Endometrium (tissue), 2 donors: Measurements from ENCODE around the gene GOLT1B.

Experiments
- FAIRE-seq: peaks from 2 replicates; lab custom pipeline; 2012; peaks lifted over from hg19 to GRCh38; lab: Jason Lieb, UNC
- donor health status: control.
- donor health status: control.

GOLT1B gene

GRCh38 chr12:21523148-21523547 lies 21.6 kb downstream of the GOLT1B start:
- no peak for FAIRE-seq

- no peak for FAIRE-seq
These were observed 24.5 kb downstream of the GOLT1B start, which contains the start of gene SPX for GRCh38 chr12:21526053-21526452. Gene SPX, plus strand, starts transcription at chr12:21526296. Its CDS starts 177 bp downstream, at chr12:21526473.

GRCh38 chr12:21526721-21527345 lies 25.2 kb downstream of the GOLT1B start:
- no peak for FAIRE-seq

GRCh38 chr12:21527451-21528180 lies 26.0 kb downstream of the GOLT1B start:
- FAIRE-seq: no peak

GRCh38 chr12:21528953-21529352 lies 27.4 kb downstream of the GOLT1B start:
- FAIRE-seq: no peak

- FAIRE-seq: no peak
These were observed 27.9 kb downstream of the GOLT1B start for GRCh38 chr12:21529456-21529855.

GRCh38 chr12:21538061-21538653 lies 36.6 kb downstream of the GOLT1B start:
- no peak for FAIRE-seq

GRCh38 chr12:21539797-21540196 lies 38.2 kb downstream of the GOLT1B start:
- FAIRE-seq: no peak

GRCh38 chr12:21541773-21542172 lies 40.2 kb downstream of the GOLT1B start:
- FAIRE-seq: no peak

- FAIRE-seq: no peak
These were observed 40.8 kb downstream of the GOLT1B start for GRCh38 chr12:21542403-21542802.

- no peak for FAIRE-seq
These were observed 41.6 kb downstream of the GOLT1B start for GRCh38 chr12:21543151-21543550.

- no peak for FAIRE-seq
These were observed 44.0 kb downstream of the GOLT1B start for GRCh38 chr12:21545557-21545956.

GRCh38 chr12:21546716-21547115 lies 45.1 kb downstream of the GOLT1B start:
- no peak for FAIRE-seq

GRCh38 chr12:21547437-21547836 lies 45.8 kb downstream of the GOLT1B start:
- FAIRE-seq: no peak

- no peak for FAIRE-seq
These were observed 50.4 kb downstream of the GOLT1B start for GRCh38 chr12:21551841-21552465.

GRCh38 chr12:21552635-21553328 lies 51.2 kb downstream of the GOLT1B start:
- FAIRE-seq: no peak

GRCh38 chr12:21553329-21553675 lies 51.7 kb downstream of the GOLT1B start:
- no peak for FAIRE-seq

GRCh38 chr12:21558100-21558679 lies 56.6 kb downstream of the GOLT1B start:
- FAIRE-seq: no peak

GRCh38 chr12:21559855-21560569 lies 58.4 kb downstream of the GOLT1B start:
- FAIRE-seq: no peak

- no peak for FAIRE-seq
These were observed 59.6 kb downstream of the GOLT1B start for GRCh38 chr12:21561158-21561557.

- no peak for FAIRE-seq
These were observed 61.3 kb downstream of the GOLT1B start for GRCh38 chr12:21562859-21563258.
